Epidermal melanocyte (primary cell): ENCODE data around the gene WDR82.
"Not testable (repeated sequence)": the region's sequence is repeated elsewhere in the genome, so short reads cannot be mapped to it uniquely, and the experiment has no call there.

Experiments
- DNase-seq: peaks from one replicate; pipeline ENCODE4 v3.0.0; 2011; ENCODE audit warnings: low spot score; ENCODE audit not compliant: insufficient read length

The WDR82 gene

GRCh38 chr3:52289747-52290595 lies 11.5 kb upstream of the WDR82 start:
- no peak for DNase-seq

DNA sequence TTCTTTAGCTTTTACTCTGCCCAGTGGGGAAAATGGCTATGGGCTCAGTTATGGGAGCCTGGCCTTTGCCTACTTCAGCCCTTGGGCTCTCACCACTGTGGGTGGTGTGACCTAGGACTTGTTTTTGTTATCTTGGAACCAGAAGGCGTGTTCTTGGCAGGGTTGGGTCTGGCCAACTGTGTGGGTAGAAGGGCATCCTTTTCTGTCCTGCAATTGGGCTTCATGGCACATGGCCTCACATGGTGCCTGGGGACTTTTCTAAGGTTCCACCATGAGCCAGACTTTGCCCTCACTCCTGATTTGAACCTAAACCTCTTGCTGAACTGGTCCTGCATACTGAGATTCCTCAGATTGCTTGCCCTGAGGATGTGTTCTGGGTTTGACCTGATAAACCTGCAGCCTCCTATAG lies 10.9 kb upstream of the WDR82 start:
- DNase-seq = no peak

DNA sequence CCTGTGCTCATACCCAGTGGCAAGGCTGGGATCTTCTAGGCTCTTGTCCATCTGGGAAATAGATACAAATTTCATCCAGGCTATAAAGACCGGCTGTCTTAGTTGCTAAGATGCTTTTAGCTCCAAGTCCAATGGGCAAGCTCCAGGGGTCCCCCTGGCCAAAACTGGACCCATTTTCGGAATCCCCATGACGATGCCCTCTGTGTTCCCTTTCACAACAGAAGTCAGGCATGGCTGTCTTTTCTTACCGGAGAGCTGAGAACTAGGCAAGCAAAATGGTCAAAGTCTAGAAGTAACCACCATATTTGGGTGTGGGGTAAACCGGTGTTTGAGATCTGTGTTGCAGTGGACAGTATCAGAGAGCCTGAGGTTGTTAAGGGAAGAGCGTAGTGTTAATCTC lies 10.2 kb upstream of the WDR82 start:
- DNase-seq = no peak

- no peak for DNase-seq
Observed at GRCh38 chr3:52286777-52287110, 8.3 kb upstream of the WDR82 start.

DNA sequence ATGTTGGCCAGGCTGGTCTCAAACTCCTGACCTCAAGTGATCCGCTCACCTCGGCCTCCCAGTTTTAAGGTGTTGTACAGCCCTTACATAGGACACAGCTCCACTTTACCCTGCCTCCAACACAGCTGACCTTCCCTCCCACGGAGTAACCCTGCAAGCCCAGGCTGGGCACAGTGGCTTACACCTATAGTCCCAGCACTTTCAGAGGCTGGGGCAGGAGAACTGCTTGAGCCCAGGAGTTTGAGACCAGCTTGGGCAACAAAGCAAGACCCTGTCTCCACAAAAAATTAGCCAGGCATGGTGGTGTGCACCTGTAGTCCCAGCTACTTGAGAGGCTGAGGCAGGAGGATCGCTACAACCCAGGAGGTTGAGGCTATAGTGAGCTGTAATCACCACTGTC lies 5.6 kb upstream of the WDR82 start:
- not testable (repeated sequence) for DNase-seq

DNA sequence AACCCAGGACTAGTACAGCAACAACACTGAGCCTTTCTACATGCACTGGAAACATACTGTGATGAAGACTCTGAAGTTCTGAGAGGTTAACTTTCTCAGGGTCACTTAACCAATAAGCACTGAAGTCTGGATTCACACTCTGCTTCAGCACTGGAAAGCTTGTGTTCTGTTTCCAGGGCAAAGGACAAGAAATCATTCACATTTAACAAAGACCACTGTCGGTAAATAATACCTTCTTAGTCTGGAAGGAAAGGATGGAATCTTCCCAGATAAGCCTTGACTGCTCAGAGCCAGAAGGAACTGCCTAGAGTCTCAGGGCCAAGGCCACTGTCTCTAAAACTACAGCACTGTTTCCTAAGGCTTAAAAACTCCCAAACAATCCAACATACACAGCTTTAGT lies 4.9 kb upstream of the WDR82 start:
- DNase-seq = no peak

- no peak for DNase-seq
Observed at GRCh38 chr3:52281981-52282801, 3.7 kb upstream of the WDR82 start.

- DNase-seq = no peak
Observed at GRCh38 chr3:52280050-52280461, 1.6 kb upstream of the WDR82 start.

DNA sequence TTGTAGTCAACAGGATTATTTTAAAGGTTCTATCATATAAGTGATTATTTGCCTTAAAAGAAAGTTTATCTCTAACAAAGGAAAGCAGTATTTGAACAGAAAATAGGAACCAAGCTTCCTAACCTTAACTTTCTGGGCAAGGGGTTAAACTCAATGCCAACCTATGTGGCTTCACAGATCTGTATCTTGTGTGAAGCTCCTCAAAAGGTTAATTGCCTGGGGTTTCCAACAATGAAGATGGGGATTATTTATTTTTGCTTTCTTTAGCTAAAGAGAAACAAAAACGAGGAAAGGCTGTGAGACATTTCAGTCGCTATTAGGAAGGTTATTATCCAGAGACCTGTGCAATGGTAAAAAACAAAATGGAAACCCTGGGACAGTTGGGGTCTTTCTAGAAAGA lies 1.1 kb upstream of the WDR82 start:
- no peak for DNase-seq

DNA sequence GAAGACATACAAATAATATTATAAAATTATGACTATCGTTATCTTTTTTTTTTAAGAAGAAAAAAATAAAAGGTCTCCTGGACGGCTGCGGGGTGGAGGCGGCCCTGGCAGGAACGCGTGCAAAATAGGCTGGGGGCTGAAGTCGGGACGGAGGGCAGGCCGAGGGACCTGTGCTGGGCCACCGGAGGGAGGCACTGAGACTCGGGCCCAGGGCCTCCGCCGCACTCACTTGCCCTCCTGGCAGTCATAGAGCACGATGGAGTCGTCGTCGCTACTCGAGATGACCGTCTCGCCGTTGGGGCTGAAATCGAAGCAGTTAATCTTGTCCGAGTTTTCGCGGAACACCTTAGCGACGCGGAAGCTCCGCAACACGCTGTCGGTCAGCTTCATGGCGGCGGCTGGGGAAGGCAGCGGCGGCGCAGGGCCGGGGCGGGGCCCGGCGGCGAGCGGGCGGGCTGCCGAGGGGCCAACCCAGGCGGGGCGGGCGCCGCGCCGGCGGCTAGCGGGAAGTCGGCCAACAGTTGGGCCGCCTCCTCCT lies 408 bp downstream of the WDR82 start:
- no peak for DNase-seq

DNA sequence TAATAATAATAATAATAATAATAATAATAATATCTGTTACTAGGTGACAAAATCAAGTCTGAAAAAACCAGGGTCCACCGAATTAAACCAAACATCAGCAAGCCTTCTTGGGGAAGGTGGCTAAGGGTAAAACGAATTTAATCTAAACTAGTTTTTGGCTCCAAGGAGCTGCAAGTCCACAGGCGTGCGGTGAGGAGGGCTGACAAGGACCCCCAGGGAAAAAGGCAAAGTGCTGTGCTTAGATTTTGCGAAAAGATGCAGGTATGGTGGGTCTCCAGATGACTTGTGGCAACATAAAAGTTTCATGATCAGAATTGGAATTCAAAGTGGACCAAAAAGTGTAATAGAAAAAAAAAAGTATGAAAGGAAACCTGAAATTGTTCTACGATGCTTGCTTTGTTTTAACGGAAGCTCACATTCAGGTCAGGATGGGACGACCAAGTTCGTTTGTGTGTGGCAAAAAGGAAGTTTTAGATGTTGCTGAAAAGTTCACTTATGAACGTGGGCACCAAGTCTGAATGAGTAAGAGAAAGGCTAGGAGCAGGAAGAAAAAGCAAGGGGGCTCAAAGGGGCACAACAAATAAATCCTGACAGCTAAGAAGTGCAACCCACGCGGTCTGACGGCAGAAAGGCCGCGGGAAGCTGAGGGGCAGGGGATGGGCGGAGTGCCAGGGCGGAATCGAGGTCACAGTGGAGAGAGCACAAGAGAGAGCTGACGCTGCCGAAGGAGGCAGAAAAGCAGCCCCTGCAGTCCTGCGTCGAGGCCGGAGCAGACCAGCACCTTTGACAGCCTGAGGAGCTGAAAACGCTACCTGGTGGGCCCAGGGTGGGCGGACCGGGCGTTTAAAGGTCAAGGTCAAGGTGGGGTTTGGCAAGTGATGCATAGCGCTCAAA lies 1.1 kb downstream of the WDR82 start:
- DNase-seq = no peak

DNA sequence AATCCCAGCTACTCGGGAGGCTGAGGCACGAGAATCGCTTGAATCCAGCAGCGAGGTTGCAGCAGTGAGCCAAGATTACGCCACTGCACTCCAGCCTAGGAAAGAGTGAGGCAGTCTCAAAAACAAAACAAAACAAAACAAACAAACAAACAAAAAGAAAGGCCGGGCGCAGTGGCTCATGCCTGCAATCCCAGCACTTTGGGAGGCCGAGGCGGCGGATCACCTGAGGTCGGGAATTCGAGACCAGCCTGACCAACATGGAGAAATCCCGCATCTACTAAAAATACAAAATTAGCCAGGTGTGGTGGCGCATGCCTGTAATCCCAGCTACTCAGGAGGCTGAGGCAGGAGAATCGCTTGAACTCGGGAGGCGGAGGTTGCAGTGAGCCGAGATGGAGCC lies 3.7 kb downstream of the WDR82 start:
- not testable (repeated sequence) for DNase-seq

DNA sequence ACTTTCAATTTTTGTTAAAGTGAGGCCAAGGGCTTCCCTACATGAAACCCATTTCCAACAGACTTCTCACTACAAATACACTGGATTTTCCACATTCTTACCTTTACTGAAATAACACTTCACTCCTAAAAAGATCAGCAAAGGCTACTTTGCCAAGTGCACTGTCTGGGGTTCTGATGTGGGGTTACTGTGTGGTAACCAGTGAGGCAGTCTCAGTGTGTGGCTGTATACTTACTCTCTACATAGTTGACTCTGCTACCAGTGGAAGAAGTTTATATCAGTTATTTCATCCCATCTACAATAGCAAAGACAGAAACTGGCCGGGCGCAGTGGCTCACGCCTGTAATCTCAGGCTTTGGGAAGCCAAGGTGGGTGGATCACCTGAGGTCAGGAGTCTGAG lies 5.6 kb downstream of the WDR82 start:
- DNase-seq = no peak

DNA sequence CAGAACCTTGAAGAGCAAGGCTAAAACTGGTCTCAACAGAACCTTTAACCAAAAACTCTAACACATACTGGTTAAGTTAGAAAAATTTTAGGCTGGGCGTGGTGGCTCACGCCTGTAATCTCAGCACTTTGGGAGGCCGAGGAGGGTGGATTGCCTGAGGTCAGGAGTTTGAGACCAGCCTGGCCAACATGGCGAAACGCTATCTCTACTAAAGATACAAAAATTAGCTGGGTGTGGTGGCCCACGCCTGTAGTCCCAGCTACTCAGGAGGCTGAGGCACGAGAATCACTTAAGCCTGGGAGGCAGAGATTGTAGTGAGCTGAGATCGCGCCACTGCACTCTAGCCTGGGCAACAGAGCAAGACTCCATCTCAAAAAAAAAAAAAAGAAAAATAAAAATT lies 6.3 kb downstream of the WDR82 start:
- DNase-seq = not testable (repeated sequence)

DNA sequence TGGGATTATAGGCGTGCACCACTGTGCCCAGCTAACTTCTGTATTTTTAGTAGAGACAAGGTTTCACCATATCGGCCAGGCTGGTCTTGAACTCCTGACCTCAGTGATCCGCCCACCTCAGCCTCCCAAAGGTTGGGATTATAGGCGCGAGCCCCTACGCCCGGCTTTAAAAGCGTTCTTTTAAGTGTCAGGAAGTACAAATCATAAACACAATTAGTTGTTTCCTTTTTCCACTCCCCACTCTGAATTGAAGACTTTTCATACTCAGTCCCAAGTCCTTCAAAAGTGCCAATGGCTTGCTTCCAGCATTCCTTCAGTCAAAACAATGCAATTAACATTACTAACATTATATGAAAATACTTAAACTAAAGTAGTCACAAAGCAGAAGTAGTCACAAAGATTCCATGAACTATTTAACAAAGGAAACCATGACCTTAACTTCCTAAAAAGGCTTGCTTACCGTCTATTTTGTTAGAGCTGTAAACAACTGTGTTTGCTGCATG lies 8.1 kb downstream of the WDR82 start:
- no peak for DNase-seq

GRCh38 chr3:52269776-52270175 lies 8.7 kb downstream of the WDR82 start:
- no peak for DNase-seq

- DNase-seq = no peak
Observed at GRCh38 chr3:52268036-52268435, 10.4 kb downstream of the WDR82 start.

GRCh38 chr3:52265387-52265786 lies 13.1 kb downstream of the WDR82 start:
- no peak for DNase-seq

DNA sequence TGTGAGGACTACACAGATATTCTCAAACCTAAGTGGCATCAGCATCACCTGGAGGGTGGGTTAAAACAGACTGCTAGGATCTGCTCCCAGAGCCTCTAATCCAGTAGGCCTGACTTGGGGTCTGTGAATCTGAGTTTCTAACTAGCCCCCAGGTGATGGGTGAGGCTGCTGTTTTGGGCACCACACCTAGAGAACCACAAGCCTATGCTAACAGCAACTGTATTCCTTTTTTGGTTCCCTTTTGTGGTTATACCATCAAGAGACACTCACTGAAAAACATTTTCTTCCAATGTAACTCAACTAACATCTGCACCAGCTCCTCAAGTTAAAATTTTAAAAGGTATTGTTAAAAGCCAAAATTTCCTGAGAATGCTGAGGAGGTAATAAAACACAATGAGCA lies 16.0 kb downstream of the WDR82 start:
- DNase-seq = no peak

- DNase-seq = no peak
Observed at GRCh38 chr3:52259448-52259847, 19.0 kb downstream of the WDR82 start.

GRCh38 chr3:52259035-52259434 lies 19.4 kb downstream of the WDR82 start:
- DNase-seq = no peak
